NT2/D1 (cell line): ENCODE results near the gene CD300E.
A peak's percentile ranks its signal among the peaks of the same experiment; 100 is the strongest.

Experiments
- DNase-seq: peaks from one replicate; pipeline ENCODE4 v3.0.0-alpha.2; 2011; ENCODE audit warnings: low read depth, low spot score
- H3K27me3 ChIP-seq: 2 replicates; pipeline ENCODE4 v1.6.0; 2011; ENCODE audit warnings: mild to moderate bottlenecking; ENCODE audit not compliant: insufficient read length, insufficient read depth
- H3K36me3 ChIP-seq: 2 replicates; pipeline ENCODE4 v1.6.1; 2011; ENCODE audit warnings: mild to moderate bottlenecking, low read length, mixed read lengths; ENCODE audit not compliant: insufficient read depth, insufficient read length
- H3K4me1 ChIP-seq: 2 replicates; pipeline ENCODE4 v1.5.1; 2011; ENCODE audit not compliant: insufficient read depth, insufficient read length
- H3K4me3 ChIP-seq: 2 replicates; pipeline ENCODE4 v1.5.1; 2011; ENCODE audit warnings: low read depth; ENCODE audit not compliant: insufficient read length
- H3K9ac ChIP-seq: 2 replicates; pipeline ENCODE4 v1.6.0; 2011; ENCODE audit warnings: low read depth; ENCODE audit not compliant: insufficient read length
- H3K9me3 ChIP-seq: 2 replicates; pipeline ENCODE4 v1.5.1; 2011; ENCODE audit warnings: mild to moderate bottlenecking, low read length; ENCODE audit not compliant: insufficient read depth
- SUZ12 ChIP-seq: IDR thresholded peaks from 2 replicates; pipeline ENCODE4 v1.6.1; 2011; ENCODE audit not compliant: insufficient read length, insufficient read depth; ENCODE audit errors: extremely low read depth
- YY1 ChIP-seq: IDR thresholded peaks from 2 replicates; pipeline ENCODE4 v1.6.1; 2011; ENCODE audit not compliant: insufficient read length, insufficient read depth
- ZNF274 ChIP-seq: IDR thresholded peaks from 2 replicates; pipeline ENCODE4 v1.6.1; 2011; ENCODE audit warnings: mild to moderate bottlenecking, low read depth, low read length

The CD300E gene

GRCh38 chr17:74599023-74599399, 24.5 kb downstream of the CD300E start:
- Histone ChIP-seq H3K9ac (no peak overlapping the region), H3K27me3 (no peaks in the 10 kb centered on the region), H3K9me3 (no peaks in the 10 kb centered on the region), H3K36me3 (no peaks in the 10 kb centered on the region), H3K4me1 (peaks cover 9% of the 10 kb centered on the region), H3K4me3 (peak overlapping the region; percentile 1)
- no peak for TF ChIP-seq YY1
- TF ChIP-seq SUZ12 = no peak
- no peak for TF ChIP-seq ZNF274
- no peak for DNase-seq

- H3K9ac ChIP-seq = no peak overlapping the region
- no peak overlapping the region for H3K4me3 ChIP-seq
- H3K4me1 ChIP-seq = peaks cover 9% of the 10 kb centered on the region
- H3K9me3 ChIP-seq = no peaks in the 10 kb centered on the region
- DNase-seq = no peak
- H3K36me3 ChIP-seq = no peaks in the 10 kb centered on the region
- TF ChIP-seq ZNF274 (no peak), SUZ12 (no peak), YY1 (no peak)
- no peaks in the 10 kb centered on the region for H3K27me3 ChIP-seq
These were observed 25.1 kb downstream of the CD300E start for GRCh38 chr17:74598346-74599022.

GRCh38 chr17:74597069-74597790, 26.3 kb downstream of the CD300E start:
- no peak overlapping the region for H3K4me3 ChIP-seq
- H3K27me3 ChIP-seq = no peaks in the 10 kb centered on the region
- H3K4me1 ChIP-seq = peaks cover 9% of the 10 kb centered on the region
- no peaks in the 10 kb centered on the region for H3K9me3 ChIP-seq
- DNase-seq = no peak
- TF ChIP-seq ZNF274 (no peak), SUZ12 (no peak), YY1 (no peak)
- H3K9ac ChIP-seq = no peak overlapping the region
- no peaks in the 10 kb centered on the region for H3K36me3 ChIP-seq

- TF ChIP-seq YY1 (no peak), ZNF274 (no peak), SUZ12 (no peak)
- H3K4me3 ChIP-seq = no peak overlapping the region
- H3K27me3 ChIP-seq = no peaks in the 10 kb centered on the region
- no peaks in the 10 kb centered on the region for H3K9me3 ChIP-seq
- peaks cover 9% of the 10 kb centered on the region for H3K4me1 ChIP-seq
- H3K9ac ChIP-seq = no peak overlapping the region
- no peaks in the 10 kb centered on the region for H3K36me3 ChIP-seq
- DNase-seq = no peak
These were observed 28.3 kb downstream of the CD300E start for GRCh38 chr17:74595037-74595750.

GRCh38 chr17:74592087-74592990, 31.2 kb downstream of the CD300E start, which contains the start of gene CD300LD:
Gene CD300LD (minus strand): TSS chr17:74592283. CDS start chr17:74592202, 81 bp downstream.
- DNase-seq = no peak
- no peak within 1 kb of the TSS for H3K9ac ChIP-seq
- no peak within 1 kb of the TSS for H3K4me3 ChIP-seq
- no peaks in the 10 kb centered on the region for H3K36me3 ChIP-seq
- TF ChIP-seq ZNF274 = no peak
- no peak for TF ChIP-seq SUZ12
- TF ChIP-seq YY1 = no peak
- H3K27me3 ChIP-seq = no peaks in the 10 kb centered on the region
- H3K9me3 ChIP-seq = no peaks in the 10 kb centered on the region
- no peaks in the 10 kb centered on the region for H3K4me1 ChIP-seq

GRCh38 chr17:74591503-74591902, 32.0 kb downstream of the CD300E start:
- TF ChIP-seq ZNF274 (no peak), YY1 (no peak), SUZ12 (no peak)
- no peaks in the 10 kb centered on the region for H3K9me3 ChIP-seq
- no peaks in the 10 kb centered on the region for H3K27me3 ChIP-seq

More at GRCh38 chr17:74591503-74591902, 32.0 kb downstream of the CD300E start:
- H3K4me3 ChIP-seq = no peak overlapping the region
- no peaks in the 10 kb centered on the region for H3K4me1 ChIP-seq
- no peak overlapping the region for H3K9ac ChIP-seq
- DNase-seq = no peak
- H3K36me3 ChIP-seq = no peaks in the 10 kb centered on the region
